ENCODE measurements around the gene OAS2.

The OAS2 gene

GRCh38 chr12:113043240-113043639, 64.9 kb downstream of the OAS2 start:
- TF ChIP-seq CTCF (conservative IDR thresholded peaks at IDR 0.05; ENCODE audit: low read length) = no peak
- TF ChIP-seq EZH2phosphoT487 (IDR thresholded peaks at IDR 0.05; ENCODE audit: borderline replicate concordance) = no peak
- Histone ChIP-seq H3K4me1 (ENCODE audit: insufficient read depth, low read length, poor library complexity, severe bottlenecking) (no peaks in the 10 kb centered on the region), H3K9ac (ENCODE audit: low read depth, low read length, poor library complexity, severe bottlenecking) (no peak overlapping the region), H3K27me3 (ENCODE audit: insufficient read depth, low read length, poor library complexity, severe bottlenecking) (no peaks in the 10 kb centered on the region), H3K79me2 (ENCODE audit: insufficient read depth, low read length) (no peaks in the 10 kb centered on the region), H3K4me3 (ENCODE audit: low read length, poor library complexity, severe bottlenecking) (no peak overlapping the region), H4K20me1 (ENCODE audit: insufficient read depth, low read length, poor library complexity, severe bottlenecking) (no peaks in the 10 kb centered on the region), H3K9me2 (replicated peaks; ENCODE audit: low read depth, low read length) (no peaks in the 10 kb centered on the region), H2AFZ (ENCODE audit: low read length) (no peak overlapping the region), H3F3A (ENCODE audit: low read depth) (no peaks in the 10 kb centered on the region), H3K4me2 (ENCODE audit: low read depth, low read length, poor library complexity, severe bottlenecking) (no peak overlapping the region), H3K9me3 (ENCODE audit: insufficient read depth, low read depth, low read length) (no peaks in the 10 kb centered on the region), H3K36me3 (ENCODE audit: insufficient read depth, low read length) (no peaks in the 10 kb centered on the region)

- no peak overlapping the region for H2AFZ ChIP-seq (ENCODE audit: low read length)
- H3K4me3 ChIP-seq (ENCODE audit: low read length, poor library complexity, severe bottlenecking) = no peak overlapping the region
- no peaks in the 10 kb centered on the region for H3K9me2 ChIP-seq (replicated peaks; ENCODE audit: low read depth, low read length)
- no peaks in the 10 kb centered on the region for H3K79me2 ChIP-seq (ENCODE audit: insufficient read depth, low read length)
- no peaks in the 10 kb centered on the region for H3K9me3 ChIP-seq (ENCODE audit: insufficient read depth, low read depth, low read length)
- TF ChIP-seq EZH2phosphoT487 (IDR thresholded peaks at IDR 0.05; ENCODE audit: borderline replicate concordance) (no peak), CTCF (conservative IDR thresholded peaks at IDR 0.05; ENCODE audit: low read length) (no peak)
- no peaks in the 10 kb centered on the region for H3F3A ChIP-seq (ENCODE audit: low read depth)
- no peaks in the 10 kb centered on the region for H3K4me1 ChIP-seq (ENCODE audit: insufficient read depth, low read length, poor library complexity, severe bottlenecking)
- H3K9ac ChIP-seq (ENCODE audit: low read depth, low read length, poor library complexity, severe bottlenecking) = no peak overlapping the region
- H4K20me1 ChIP-seq (ENCODE audit: insufficient read depth, low read length, poor library complexity, severe bottlenecking) = no peaks in the 10 kb centered on the region
- H3K36me3 ChIP-seq (ENCODE audit: insufficient read depth, low read length) = no peaks in the 10 kb centered on the region
- no peak overlapping the region for H3K4me2 ChIP-seq (ENCODE audit: low read depth, low read length, poor library complexity, severe bottlenecking)
- no peaks in the 10 kb centered on the region for H3K27me3 ChIP-seq (ENCODE audit: insufficient read depth, low read length, poor library complexity, severe bottlenecking)
Observed at GRCh38 chr12:113044516-113044915, 66.2 kb downstream of the OAS2 start.

DNA sequence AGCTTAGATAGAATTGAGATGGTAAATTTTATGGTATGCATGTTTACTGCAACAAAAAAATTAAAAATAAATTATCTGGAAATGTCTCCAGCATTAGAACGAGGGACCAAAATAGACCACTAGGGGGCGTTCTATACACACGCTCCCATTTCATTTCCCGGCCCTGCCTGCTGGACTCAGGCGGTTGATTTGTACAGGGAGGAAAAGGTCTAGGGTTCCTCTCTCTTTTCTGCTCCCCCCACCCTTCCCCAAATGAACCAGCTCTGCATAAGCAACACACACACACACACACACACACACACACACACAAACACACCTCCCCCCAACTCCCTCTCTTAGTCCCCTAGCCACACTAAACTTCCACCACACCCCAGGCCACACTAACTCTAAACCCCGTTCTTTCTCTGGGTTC, 70.4 kb downstream of the OAS2 start:
- Histone ChIP-seq H2AFZ (ENCODE audit: low read length) (peak overlapping the region; percentile 69), H3K4me1 (ENCODE audit: insufficient read depth, low read length, poor library complexity, severe bottlenecking) (no peaks in the 10 kb centered on the region), H3K4me3 (ENCODE audit: low read length, poor library complexity, severe bottlenecking) (no peak overlapping the region), H3K27me3 (ENCODE audit: insufficient read depth, low read length, poor library complexity, severe bottlenecking) (no peaks in the 10 kb centered on the region), H3K4me2 (ENCODE audit: low read depth, low read length, poor library complexity, severe bottlenecking) (no peak overlapping the region), H3K9ac (ENCODE audit: low read depth, low read length, poor library complexity, severe bottlenecking) (no peak overlapping the region), H4K20me1 (ENCODE audit: insufficient read depth, low read length, poor library complexity, severe bottlenecking) (no peaks in the 10 kb centered on the region), H3K36me3 (ENCODE audit: insufficient read depth, low read length) (no peaks in the 10 kb centered on the region), H3K9me3 (ENCODE audit: insufficient read depth, low read depth, low read length) (no peaks in the 10 kb centered on the region), H3K9me2 (replicated peaks; ENCODE audit: low read depth, low read length) (no peaks in the 10 kb centered on the region), H3K79me2 (ENCODE audit: insufficient read depth, low read length) (no peaks in the 10 kb centered on the region), H3F3A (ENCODE audit: low read depth) (no peaks in the 10 kb centered on the region)
- TF ChIP-seq EZH2phosphoT487 (IDR thresholded peaks at IDR 0.05; ENCODE audit: borderline replicate concordance) = no peak
- TF ChIP-seq CTCF (conservative IDR thresholded peaks at IDR 0.05; ENCODE audit: low read length) = peak; percentile 85
